Measurements from ENCODE around the gene RNASET2.

DNA sequence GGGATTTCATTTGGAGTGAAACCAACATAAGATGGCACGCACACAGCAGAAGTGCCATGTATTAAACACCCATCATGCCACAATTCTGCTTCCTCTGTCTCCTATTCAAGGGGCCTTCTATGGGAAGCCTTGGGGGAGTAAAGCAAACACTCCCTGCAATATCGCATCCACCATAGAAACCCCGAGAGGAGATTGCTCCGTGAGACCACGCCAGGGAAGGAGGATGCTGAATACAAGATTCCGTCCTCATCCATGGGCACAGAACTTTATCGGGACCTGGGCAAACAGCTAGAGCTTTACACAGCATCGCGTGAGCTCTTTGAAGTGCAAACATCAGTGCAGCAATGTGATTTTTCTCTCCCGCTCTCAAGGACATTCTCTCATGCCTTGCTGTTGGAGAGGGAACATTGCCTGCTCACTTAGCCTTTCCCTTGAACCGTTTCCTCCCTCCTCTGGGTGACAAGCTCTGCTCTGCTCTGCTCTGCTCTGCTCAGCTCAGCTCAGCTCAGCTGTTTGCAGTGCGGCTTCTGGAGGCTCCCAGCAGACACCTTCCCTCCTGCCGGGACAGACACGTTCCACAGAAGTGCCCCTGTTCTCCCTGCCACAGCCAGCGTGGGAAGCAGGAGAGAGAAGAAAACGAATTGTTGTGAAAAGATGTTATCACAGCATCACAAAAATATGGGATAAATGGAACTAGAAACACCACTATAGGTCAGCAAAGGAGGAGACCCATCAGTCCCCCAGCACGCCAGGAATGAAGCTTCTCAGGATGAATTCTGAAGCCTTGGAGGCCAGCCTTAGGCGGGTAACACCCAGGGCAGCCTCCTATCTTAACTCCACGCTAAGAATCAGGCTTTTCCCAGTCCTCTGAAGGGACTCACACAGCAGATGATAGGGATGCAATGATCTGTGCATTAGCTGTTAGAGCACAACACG lies 48.2 kb downstream of the RNASET2 start:
- TF ChIP-seq JUNB (IDR thresholded peaks at IDR 0.05) (no peak), KDM5A (IDR thresholded peaks at IDR 0.05) (no peak)
- TF ChIP-seq, protein P1, sequence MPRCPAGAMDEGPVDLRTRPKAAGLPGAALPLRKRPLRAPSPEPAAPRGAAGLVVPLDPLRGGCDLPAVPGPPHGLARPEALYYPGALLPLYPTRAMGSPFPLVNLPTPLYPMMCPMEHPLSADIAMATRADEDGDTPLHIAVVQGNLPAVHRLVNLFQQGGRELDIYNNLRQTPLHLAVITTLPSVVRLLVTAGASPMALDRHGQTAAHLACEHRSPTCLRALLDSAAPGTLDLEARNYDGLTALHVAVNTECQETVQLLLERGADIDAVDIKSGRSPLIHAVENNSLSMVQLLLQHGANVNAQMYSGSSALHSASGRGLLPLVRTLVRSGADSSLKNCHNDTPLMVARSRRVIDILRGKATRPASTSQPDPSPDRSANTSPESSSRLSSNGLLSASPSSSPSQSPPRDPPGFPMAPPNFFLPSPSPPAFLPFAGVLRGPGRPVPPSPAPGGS (IDR thresholded peaks at IDR 0.05), result no peak

All from A549 (cell line).